ENCODE data around the gene PDX1. TPM values are rescaled to one million over a fixed set of nuclear protein-coding genes. Genes with fewer than 3 reads are reported as not detected.

The PDX1 gene
- total and polyA plus RNA-seq, 9 of the 15 experiments (the other 6 are each of a cell fraction or from before 2014, with no cell fraction given), result not detected

GRCh38 chr13:27965343-27965739 lies 45.5 kb downstream of the PDX1 start (continued):
- TF ChIP-seq ZNF511 (CRISPR knock-in tag; IDR thresholded peaks at IDR 0.05), result no peak

- no peaks in the 10 kb centered on the region for H3K36me3 ChIP-seq (ENCODE audit: control insufficient read depth, insufficient read depth, low read length)
- CTCF ChIA-PET (ENCODE audit: low intra/inter-chr PET ratio), result no interaction called here
- no peaks in the 10 kb centered on the region for H3K9me1 ChIP-seq (ENCODE audit: control insufficient read depth, insufficient read depth, low read length)
- in situ Hi-C loops (cut with MboI), result loop anchor here (25.0 kb wide), 1 partner anchor 454 kb away; no protein-coding TSS in a partner anchor
- no peak for ATAC-seq
- no peaks in the 10 kb centered on the region; the same call in 1 of the 2 replicates for H4K20me1 ChIP-seq (replicated peaks; ENCODE audit: control insufficient read depth, insufficient read depth, low read length)
- no TSS peak for BruUV-seq (replicated peaks)
- H3K79me2 ChIP-seq (ENCODE audit: control insufficient read depth, insufficient read depth, low read length), result no peaks in the 10 kb centered on the region
- no peak overlapping the region for H2AFZ ChIP-seq (ENCODE audit: low read depth, low read length)
- no peak for FAIRE-seq
- 4% methylated on average over 36 of the region's 45 CpGs for WGBS (ENCODE audit: insufficient coverage, low coverage, missing lambda C conversion rate)
- H3K9me3 ChIP-seq (replicated peaks; ENCODE audit: control insufficient read depth, insufficient read depth, low read depth, low read length), result no peaks in the 10 kb centered on the region
- no peak for DNase-seq (ENCODE audit: extremely low read depth in 1 of 4, low spot score in 3 of 4)
- no peak overlapping the region; a peak in 1 of 4 replicates for H3K9ac ChIP-seq (ENCODE audit: insufficient read depth in 1 of 2, low read depth in 2 of 2, low read length in 2 of 2)
- POLR2A ChIA-PET, result interaction anchor here (0.6 kb wide), 1 partner anchor 182 kb away, joined by 3 read pairs; no protein-coding TSS in a partner anchor
- no peak overlapping the region for H3K4me2 ChIP-seq (ENCODE audit: insufficient read depth, low read length)
- intact Hi-C loops (cut with micrococcal nuclease), result no loop called here
- peaks cover 12 to 75% of the 10 kb centered on the region in 2 experiments; a peak in 4 of 5 replicates for H3K27me3 ChIP-seq (ENCODE audit: control insufficient read depth in 2 of 2, insufficient read depth in 2 of 2, low read length in 2 of 2)
- H3K27ac ChIP-seq (ENCODE audit: extremely low read depth, low read depth, low read length), result no peak overlapping the region
- H3K4me1 ChIP-seq (replicated peaks in 1 of 2; ENCODE audit: control insufficient read depth in 2 of 2, insufficient read depth in 2 of 2, low read length in 2 of 2), result peaks cover 0 to 3% of the 10 kb centered on the region in 2 experiments; a peak in 1 of 5 replicates
- H3K4me3 ChIP-seq, result no peak overlapping the region
- TF ChIP-seq RBM39 (optimal IDR thresholded peaks at IDR 0.05; ENCODE audit: low read depth, low read length) (no peak), THRB (CRISPR knock-in tag; conservative IDR thresholded peaks at IDR 0.05) (no peak), BHLHE40 (IDR thresholded peaks at IDR 0.05; ENCODE audit: low read length) (no peak), ZBTB12 (CRISPR knock-in tag; IDR thresholded peaks at IDR 0.05) (no peak), RNF2 (IDR thresholded peaks at IDR 0.05) (no peak), ASH1L (IDR thresholded peaks at IDR 0.05; ENCODE audit: borderline replicate concordance, low read depth, partially characterized antibody) (no peak), ATF4 (CRISPR knock-in tag; IDR thresholded peaks at IDR 0.05) (no peak), CEBPB (tag; IDR thresholded peaks at IDR 0.05) (no peak), HMGN3 (IDR thresholded peaks at IDR 0.05; ENCODE audit: borderline replicate concordance, extremely low read depth, insufficient read length, low read depth, low read length) (no peak), ZNF75A (CRISPR knock-in tag; IDR thresholded peaks at IDR 0.05) (no peak), ZBTB43 (CRISPR knock-in tag; IDR thresholded peaks at IDR 0.05) (no peak)
These were observed 46.2 kb downstream of the PDX1 start for GRCh38 chr13:27965740-27966640.

Data from K562 (cell line).